IPS-11a (cell line): ENCODE data around the gene PDIA3.
"Not testable (repeated sequence)": the region's sequence is repeated elsewhere in the genome, so short reads cannot be mapped to it uniquely, and the experiment has no call there.

Experiments used
- H3K4me3 ChIP-seq: one replicate; pipeline ENCODE4 v1.5.1; 2013; ENCODE audit warnings: low read depth, low read length, control low read depth

PDIA3 gene

GRCh38 chr15:43776101-43776717 is 30.0 kb downstream of the PDIA3 start:
- peak overlapping the region; percentile 70 for H3K4me3 ChIP-seq

- H3K4me3 ChIP-seq = peak within 1 kb of the TSS; percentile 70
These were observed 30.6 kb downstream of the PDIA3 start, which contains the start of gene ELL3 for GRCh38 chr15:43776718-43777266. Gene ELL3, minus strand, starts transcription at chr15:43776966. Its CDS starts 65 bp downstream, at chr15:43776901.

- peak overlapping the region; percentile 61 for H3K4me3 ChIP-seq
These were observed 31.2 kb downstream of the PDIA3 start for GRCh38 chr15:43777267-43777914.

GRCh38 chr15:43779016-43779415 is 32.8 kb downstream of the PDIA3 start:
- no peak overlapping the region for H3K4me3 ChIP-seq

- H3K4me3 ChIP-seq = no peak overlapping the region
These were observed 43.2 kb downstream of the PDIA3 start for GRCh38 chr15:43789409-43789808.

- H3K4me3 ChIP-seq = peak within 1 kb of the TSS; percentile 98
These were observed 45.9 kb downstream of the PDIA3 start, which contains the start of gene SERF2 for GRCh38 chr15:43791993-43792760. Gene SERF2, plus strand, starts transcription at chr15:43792320. Its CDS starts 57 bp downstream, at chr15:43792377.

- peak overlapping the region; percentile 98 for H3K4me3 ChIP-seq
These were observed 46.7 kb downstream of the PDIA3 start for GRCh38 chr15:43792761-43793476.

- no peak overlapping the region for H3K4me3 ChIP-seq
These were observed 47.4 kb downstream of the PDIA3 start for GRCh38 chr15:43793647-43794046.

- H3K4me3 ChIP-seq = no peak overlapping the region
These were observed 48.2 kb downstream of the PDIA3 start for GRCh38 chr15:43794269-43795037.

- H3K4me3 ChIP-seq = no peak overlapping the region
These were observed 49.0 kb downstream of the PDIA3 start for GRCh38 chr15:43795197-43795596.

- H3K4me3 ChIP-seq = no peak overlapping the region
These were observed 49.8 kb downstream of the PDIA3 start for GRCh38 chr15:43795997-43796396.

- no peak overlapping the region for H3K4me3 ChIP-seq
These were observed 50.3 kb downstream of the PDIA3 start for GRCh38 chr15:43796566-43796965.

- no peak overlapping the region for H3K4me3 ChIP-seq
These were observed 53.1 kb downstream of the PDIA3 start for GRCh38 chr15:43799209-43799944.

- H3K4me3 ChIP-seq = peak within 1 kb of the TSS; percentile 99
These were observed 53.7 kb downstream of the PDIA3 start, which contains the start of gene SERINC4 for GRCh38 chr15:43799945-43800285. Gene SERINC4, minus strand, starts transcription at chr15:43800220. Its CDS starts 234 bp downstream, at chr15:43799986.

- peak within 1 kb of the TSS; percentile 99 for H3K4me3 ChIP-seq
These were observed 54.3 kb downstream of the PDIA3 start, which contains the start of gene HYPK for GRCh38 chr15:43800286-43801141. Gene HYPK, plus strand, starts transcription at chr15:43800599. Its CDS starts 24 bp downstream, at chr15:43800623.

GRCh38 chr15:43802676-43803075 is 56.4 kb downstream of the PDIA3 start:
- H3K4me3 ChIP-seq = not testable (repeated sequence)

- H3K4me3 ChIP-seq = no peak overlapping the region
These were observed 62.3 kb downstream of the PDIA3 start for GRCh38 chr15:43808435-43808950.
